Measurements from ENCODE around the gene LCE3E.

- no peak for TF ChIP-seq CTCF (tag by site-specific recombination; IDR thresholded peaks at IDR 0.05)
- no peak for TF ChIP-seq ZNF157 (tag by site-specific recombination; IDR thresholded peaks at IDR 0.05)
These were observed 10.6 kb upstream of the LCE3E start for GRCh38 chr1:152577168-152577567.

Measured in HEK293 (cell line).